SJSA1 (cell line): ENCODE data around the gene LHPP. TPM values are rescaled to one million over a fixed set of nuclear protein-coding genes. Genes with fewer than 3 reads are reported as not detected.

Experiments used
- DNase-seq, 2 experiments: peaks; one replicate each; pipeline ENCODE4 v3.0.0-alpha.2; 2015 to 2020; ENCODE audit warnings: low spot score in 2 of 2, low read depth in 1 of 2
- H3K27ac ChIP-seq: fragments of 250-450 bp; sonication (Bioruptor Pico); 2 replicates; pipeline ENCODE4 v1.5.1; 2020; ENCODE audit warnings: mild to moderate bottlenecking, moderate library complexity
- H3K27me3 ChIP-seq: fragments of 250-450 bp; sonication (Bioruptor Pico); replicated peaks from 2 replicates; pipeline ENCODE4 v1.5.1; 2020; ENCODE audit warnings: mild to moderate bottlenecking, moderate library complexity
- H3K36me3 ChIP-seq: fragments of 250-450 bp; sonication (Bioruptor Pico); 2 replicates; pipeline ENCODE4 v1.5.1; 2020; ENCODE audit warnings: mild to moderate bottlenecking
- H3K4me1 ChIP-seq: fragments of 250-450 bp; sonication (Bioruptor Pico); replicated peaks from 2 replicates; pipeline ENCODE4 v1.6.1; 2021; ENCODE audit warnings: mild to moderate bottlenecking
- H3K4me3 ChIP-seq: fragments of 250-450 bp; sonication (Bioruptor Pico); 2 replicates; pipeline ENCODE4 v1.5.1; 2020; ENCODE audit warnings: mild to moderate bottlenecking
- H3K9me3 ChIP-seq: fragments of 250-450 bp; sonication (Bioruptor Pico); replicated peaks from 2 replicates; pipeline ENCODE4 v1.5.1; 2020; ENCODE audit warnings: mild to moderate bottlenecking
- total RNA-seq: library from RNA; depleted of rRNA; stranded (reverse); fragments of >200 nt; shearing (Covaris generic); gene quantifications from 2 replicates; pipeline ENCODE4 v1.2.3, GENCODE V29; 2014

LHPP gene
- total RNA-seq, 1 experiment from 2014 or later: 8.8 TPM

DNA sequence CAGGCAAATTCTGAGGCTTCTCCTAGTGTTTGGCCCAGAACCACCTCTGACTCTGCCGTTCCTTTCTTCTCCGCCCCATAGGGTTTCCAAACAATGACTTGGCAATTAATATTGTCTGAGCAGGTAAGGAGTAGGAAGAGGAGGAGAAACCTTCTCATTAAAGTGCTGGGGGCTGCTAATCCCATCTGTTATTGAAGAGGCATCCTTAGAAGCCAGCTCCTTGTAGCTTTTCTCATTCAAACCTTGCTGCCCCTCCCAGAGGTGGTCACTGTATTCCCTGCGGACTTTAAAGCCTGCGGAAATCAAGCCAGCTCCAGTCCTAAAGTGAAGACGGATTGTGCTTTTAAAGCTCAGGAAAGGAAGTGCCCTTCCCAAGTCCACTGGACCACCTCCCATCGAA lies 10.3 kb upstream of the LHPP start:
- no peaks in the 10 kb centered on the region for H3K36me3 ChIP-seq

DNA sequence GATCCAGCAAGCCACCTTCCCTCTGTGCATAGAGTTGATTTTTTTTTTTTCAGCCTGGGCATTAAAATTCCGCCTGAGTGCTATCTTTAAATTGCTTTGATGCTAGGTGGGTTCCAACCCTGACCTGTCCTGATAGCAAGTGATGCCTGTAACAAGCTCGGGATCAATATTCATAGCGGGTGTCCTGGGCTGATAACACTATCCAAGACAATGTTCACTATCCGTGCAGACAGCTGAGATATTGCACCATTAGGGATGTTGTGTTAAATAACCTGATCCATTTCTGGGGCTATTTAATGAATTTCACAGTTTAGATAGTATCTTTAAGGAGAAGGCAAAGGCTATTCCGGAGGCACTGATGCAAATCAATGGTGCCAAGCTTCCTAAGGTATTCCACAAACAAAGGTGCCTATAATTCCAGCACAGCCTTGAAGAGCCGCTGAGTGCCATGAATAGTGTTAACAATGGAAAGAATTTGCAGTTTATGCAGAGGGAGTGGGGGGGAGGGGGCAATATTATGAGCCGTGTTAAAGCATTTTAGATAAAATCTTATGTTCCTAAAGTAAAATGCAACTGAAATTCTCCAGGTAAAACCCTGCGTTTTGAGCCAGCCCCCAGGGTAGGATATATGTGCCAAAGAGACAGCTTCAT lies 7.5 kb upstream of the LHPP start:
- Histone ChIP-seq H3K27ac (no peak overlapping the region), H3K27me3 (peaks cover 71% of the 10 kb centered on the region), H3K4me1 (no peaks in the 10 kb centered on the region), H3K36me3 (no peaks in the 10 kb centered on the region), H3K4me3 (no peak overlapping the region), H3K9me3 (no peaks in the 10 kb centered on the region; the same call in 1 of the 2 replicates)
- no peak for DNase-seq

More for the DNA sequence above, 10.3 kb upstream of the LHPP start:
- no peak for DNase-seq
- no peak overlapping the region for H3K4me3 ChIP-seq
- H3K4me1 ChIP-seq: no peaks in the 10 kb centered on the region
- peaks cover 88% of the 10 kb centered on the region for H3K27me3 ChIP-seq
- no peaks in the 10 kb centered on the region; the same call in 1 of the 2 replicates for H3K9me3 ChIP-seq
- no peak overlapping the region for H3K27ac ChIP-seq

DNA sequence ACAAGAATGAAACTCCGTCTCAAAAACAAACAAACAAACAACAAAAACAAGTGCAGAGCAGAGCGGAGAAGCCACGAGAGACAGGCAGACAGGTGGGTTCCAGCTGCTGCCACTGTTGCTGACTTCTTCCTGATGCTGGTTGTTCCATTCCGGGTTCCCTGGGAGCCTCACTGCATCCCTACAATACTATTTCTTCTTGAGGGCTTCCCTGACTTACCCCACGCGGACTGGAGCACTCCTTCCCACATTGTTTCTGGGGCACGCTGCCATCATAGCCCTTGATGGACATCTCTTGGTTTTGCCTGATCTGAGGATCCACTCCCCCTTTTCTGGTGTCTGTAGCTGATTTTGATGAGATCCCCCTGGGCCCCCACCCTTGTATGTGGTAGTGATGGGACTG lies 6.2 kb upstream of the LHPP start:
- no peak for DNase-seq
- Histone ChIP-seq H3K4me3 (no peak overlapping the region), H3K27me3 (peaks cover 59% of the 10 kb centered on the region), H3K36me3 (no peaks in the 10 kb centered on the region), H3K9me3 (no peaks in the 10 kb centered on the region), H3K4me1 (no peaks in the 10 kb centered on the region), H3K27ac (no peak overlapping the region)

DNA sequence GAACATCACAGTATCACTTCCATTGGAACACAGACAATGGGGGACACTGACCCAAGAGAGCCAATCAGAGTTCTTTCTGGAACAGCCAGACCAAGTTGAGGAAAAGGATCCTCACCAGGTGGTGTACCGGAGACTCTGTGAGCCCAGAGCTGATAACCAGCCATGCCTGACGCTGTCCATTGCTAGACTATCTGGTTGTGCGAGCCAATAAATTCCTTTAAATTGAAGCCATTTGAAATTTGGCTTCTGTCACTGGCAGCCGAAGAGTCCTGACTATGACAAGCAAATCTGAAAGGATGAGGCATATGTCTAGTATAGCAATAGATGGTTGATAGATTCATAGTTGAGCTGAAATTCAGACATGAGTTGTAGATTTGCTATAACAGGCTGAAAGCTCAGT lies 3.1 kb upstream of the LHPP start:
- Histone ChIP-seq H3K9me3 (no peaks in the 10 kb centered on the region), H3K4me1 (peaks cover 7% of the 10 kb centered on the region), H3K4me3 (no peak overlapping the region), H3K27ac (no peak overlapping the region), H3K36me3 (0 out of 2 replicates have a peak, but pooled peaks cover 3% of the 10 kb centered on the region), H3K27me3 (peaks cover 33% of the 10 kb centered on the region)
- no peak for DNase-seq

DNA sequence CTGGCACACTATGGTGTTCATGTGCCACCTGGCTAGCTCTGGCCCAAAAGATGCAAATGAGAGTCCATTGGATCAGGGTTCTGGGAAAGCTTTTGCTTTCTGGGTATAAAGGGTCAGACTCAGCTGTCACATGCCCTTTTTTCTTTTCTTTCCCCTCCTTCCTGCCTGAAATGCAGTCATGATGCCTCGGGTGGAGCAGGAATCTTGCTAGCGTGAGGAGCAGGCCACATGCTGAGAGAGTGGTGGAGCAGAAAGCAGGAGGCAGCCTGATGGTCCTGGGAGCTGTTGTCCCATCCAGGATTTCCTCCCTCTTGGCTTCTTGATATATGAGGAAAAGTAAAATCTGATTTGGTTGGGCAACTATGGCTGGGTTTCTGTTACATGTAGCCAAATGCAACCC lies 2.7 kb upstream of the LHPP start:
- DNase-seq: no peak
- Histone ChIP-seq H3K36me3 (0 out of 2 replicates have a peak, but pooled peaks cover 3% of the 10 kb centered on the region), H3K9me3 (no peaks in the 10 kb centered on the region), H3K27ac (no peak overlapping the region), H3K4me3 (no peak overlapping the region), H3K27me3 (peaks cover 29% of the 10 kb centered on the region), H3K4me1 (peaks cover 7% of the 10 kb centered on the region)

DNA sequence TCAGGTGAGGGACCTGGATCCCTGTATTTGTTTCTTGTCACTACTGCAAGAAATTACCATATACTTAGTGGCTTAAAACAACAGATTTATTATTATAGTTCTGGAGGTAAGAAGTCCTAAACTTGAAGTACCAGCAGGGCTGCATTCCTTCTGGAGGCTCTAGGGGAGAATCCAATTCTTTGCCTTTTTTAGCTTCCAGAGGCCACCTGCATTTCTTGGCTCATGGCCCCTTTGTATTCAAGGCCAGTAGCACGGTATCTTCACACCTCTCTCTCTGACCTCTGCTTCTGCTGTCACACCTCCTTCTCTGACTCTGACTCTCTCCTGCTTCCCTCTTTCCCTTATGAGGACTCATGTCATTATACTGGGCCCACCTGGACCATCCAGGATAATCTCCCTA lies 2.2 kb upstream of the LHPP start:
- Histone ChIP-seq H3K4me3 (no peak overlapping the region), H3K27ac (no peak overlapping the region), H3K27me3 (peaks cover 24% of the 10 kb centered on the region), H3K4me1 (peaks cover 7% of the 10 kb centered on the region), H3K36me3 (0 out of 2 replicates have a peak, but pooled peaks cover 3% of the 10 kb centered on the region), H3K9me3 (no peaks in the 10 kb centered on the region)
- no peak for DNase-seq

DNA sequence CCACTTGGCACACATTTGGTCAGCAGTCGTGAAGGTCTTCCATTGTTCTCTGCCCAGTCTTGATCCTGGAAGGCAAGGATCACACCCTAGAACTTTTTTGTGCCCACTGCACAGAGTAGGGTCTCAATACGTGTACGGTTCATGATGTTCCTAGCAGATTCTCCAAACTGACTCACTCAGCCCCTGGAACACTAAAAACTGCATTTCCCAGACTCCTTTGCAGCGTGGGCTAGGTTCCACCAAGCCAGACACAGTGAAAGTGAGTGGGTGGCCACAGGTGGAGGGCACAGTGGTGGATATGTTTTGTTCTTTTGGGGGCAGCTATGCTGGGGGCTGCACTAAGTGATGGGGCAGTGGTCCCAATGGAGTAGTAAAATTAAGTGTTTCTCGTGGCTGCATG lies 1.5 kb upstream of the LHPP start:
- 0 out of 2 replicates have a peak, but pooled peaks cover 3% of the 10 kb centered on the region for H3K36me3 ChIP-seq
- peaks cover 7% of the 10 kb centered on the region for H3K4me1 ChIP-seq
- no peak for DNase-seq
- no peaks in the 10 kb centered on the region for H3K9me3 ChIP-seq
- peaks cover 19% of the 10 kb centered on the region; the same call in 1 of the 2 replicates for H3K27me3 ChIP-seq
- H3K27ac ChIP-seq: no peak overlapping the region
- no peak overlapping the region for H3K4me3 ChIP-seq

DNA sequence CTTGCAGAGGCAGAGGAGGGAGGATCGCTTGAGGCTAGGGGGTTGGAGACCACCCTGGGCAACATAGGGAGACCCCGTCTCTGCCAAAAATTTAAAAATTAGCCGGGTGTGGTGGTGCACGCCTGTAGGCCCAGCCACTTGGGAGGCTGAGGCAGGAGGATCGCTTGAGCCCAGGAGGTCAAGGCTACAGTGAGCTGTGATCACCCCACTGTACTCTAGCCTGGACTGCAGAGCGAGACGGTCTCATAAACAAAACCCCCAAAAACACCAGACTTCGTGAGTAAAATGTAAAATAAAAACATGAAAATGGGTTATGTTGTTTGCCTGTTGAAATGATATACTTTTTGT lies 699 bp downstream of the LHPP start:
- DNase-seq: no peak
- H3K4me1 ChIP-seq: peaks cover 7% of the 10 kb centered on the region
- H3K9me3 ChIP-seq: no peaks in the 10 kb centered on the region
- H3K27ac ChIP-seq: no peak overlapping the region
- H3K27me3 ChIP-seq: 0 out of 2 replicates have a peak, but pooled peaks cover 3% of the 10 kb centered on the region
- H3K36me3 ChIP-seq: 0 out of 2 replicates have a peak, but pooled peaks cover 3% of the 10 kb centered on the region
- peak overlapping the region; percentile 96 for H3K4me3 ChIP-seq

DNA sequence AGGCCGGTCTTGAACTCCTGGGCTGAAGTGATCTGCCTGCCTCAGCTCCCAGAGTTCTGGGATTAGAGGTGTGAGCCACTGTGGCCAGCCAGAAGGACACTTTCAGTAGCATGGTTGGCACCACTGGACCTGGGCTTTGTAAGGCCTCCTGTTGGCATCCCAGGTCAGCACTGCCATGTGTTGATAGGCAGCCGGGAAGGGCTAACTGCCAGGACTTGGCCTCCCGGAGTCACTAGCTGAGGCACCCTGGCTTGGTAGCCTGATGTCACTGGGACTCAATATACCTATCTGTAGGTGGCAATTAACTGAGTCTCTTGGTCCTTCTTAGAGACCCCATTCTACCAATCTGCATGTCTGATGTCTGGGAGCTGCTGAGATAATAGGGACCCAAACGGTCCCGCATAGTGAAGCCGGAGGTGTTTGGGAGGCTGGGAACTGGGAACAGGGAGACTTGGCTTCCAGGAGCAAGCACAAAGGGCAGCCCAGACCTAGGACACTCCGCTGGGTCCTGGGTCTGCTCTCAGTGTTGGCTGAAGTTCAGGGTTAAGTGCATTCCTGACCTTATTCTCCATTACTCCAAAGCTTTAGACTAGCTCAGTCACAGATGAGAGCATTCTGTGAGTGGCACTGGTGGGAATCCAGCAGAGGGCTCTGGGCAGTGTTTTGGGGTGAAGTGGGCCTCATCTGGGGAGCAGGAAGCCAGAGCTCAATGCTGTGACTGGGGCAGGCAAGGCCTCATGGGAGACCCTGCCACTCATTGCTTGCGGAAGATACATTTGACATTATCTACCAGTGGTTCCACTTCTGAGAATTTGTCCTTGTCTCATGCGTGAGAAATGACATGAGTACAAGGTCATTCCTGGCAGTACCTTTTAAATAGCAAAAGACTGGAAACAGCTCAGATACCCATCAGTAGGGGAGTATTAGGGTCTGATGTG lies 2.7 kb downstream of the LHPP start:
- no peak for DNase-seq
- Histone ChIP-seq H3K4me1 (peaks cover 7% of the 10 kb centered on the region), H3K27me3 (no peaks in the 10 kb centered on the region), H3K4me3 (no peak overlapping the region), H3K36me3 (0 out of 2 replicates have a peak, but pooled peaks cover 3% of the 10 kb centered on the region), H3K27ac (no peak overlapping the region), H3K9me3 (no peaks in the 10 kb centered on the region)

DNA sequence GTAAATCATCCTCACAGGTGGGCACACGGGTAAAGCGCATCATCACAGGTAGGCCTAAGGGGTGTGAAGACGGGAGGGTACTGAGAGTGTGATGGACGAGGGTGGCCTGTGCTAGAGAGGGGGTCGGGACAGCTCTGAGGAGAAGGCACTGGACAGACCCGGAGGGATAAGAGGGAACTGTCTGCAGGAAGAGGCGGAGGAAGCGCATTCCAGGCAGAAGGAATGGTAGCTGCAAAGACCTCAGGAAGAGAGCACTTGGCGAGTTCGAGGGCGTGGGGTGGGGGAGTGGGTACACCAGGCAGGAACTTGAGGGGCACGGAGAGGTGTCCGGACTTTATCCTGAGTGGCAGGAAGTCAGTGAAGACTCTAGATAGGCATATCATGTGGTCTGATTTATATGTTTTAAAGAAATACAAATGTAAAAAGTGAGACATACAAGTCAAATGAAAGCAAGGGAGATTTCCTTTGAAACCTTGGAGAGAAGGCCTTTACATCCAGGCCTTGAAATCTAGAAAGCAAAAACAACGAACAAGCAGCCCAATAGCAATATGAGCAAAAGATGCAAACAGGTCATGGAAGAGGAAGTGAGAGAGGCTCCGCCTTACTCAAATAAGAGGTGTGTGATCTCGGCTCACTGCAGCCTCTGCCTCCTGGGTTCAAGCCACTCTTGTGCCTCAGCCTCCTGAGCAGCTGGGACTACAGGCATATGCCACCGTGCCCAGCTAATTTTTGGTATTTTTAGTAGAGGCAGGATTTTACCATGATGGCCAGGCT lies 3.6 kb downstream of the LHPP start:
- H3K27me3 ChIP-seq: no peaks in the 10 kb centered on the region
- H3K36me3 ChIP-seq: 0 out of 2 replicates have a peak, but pooled peaks cover 3% of the 10 kb centered on the region
- H3K27ac ChIP-seq: no peak overlapping the region
- no peak for DNase-seq
- H3K4me1 ChIP-seq: peaks cover 7% of the 10 kb centered on the region
- no peak overlapping the region for H3K4me3 ChIP-seq
- no peaks in the 10 kb centered on the region for H3K9me3 ChIP-seq

DNA sequence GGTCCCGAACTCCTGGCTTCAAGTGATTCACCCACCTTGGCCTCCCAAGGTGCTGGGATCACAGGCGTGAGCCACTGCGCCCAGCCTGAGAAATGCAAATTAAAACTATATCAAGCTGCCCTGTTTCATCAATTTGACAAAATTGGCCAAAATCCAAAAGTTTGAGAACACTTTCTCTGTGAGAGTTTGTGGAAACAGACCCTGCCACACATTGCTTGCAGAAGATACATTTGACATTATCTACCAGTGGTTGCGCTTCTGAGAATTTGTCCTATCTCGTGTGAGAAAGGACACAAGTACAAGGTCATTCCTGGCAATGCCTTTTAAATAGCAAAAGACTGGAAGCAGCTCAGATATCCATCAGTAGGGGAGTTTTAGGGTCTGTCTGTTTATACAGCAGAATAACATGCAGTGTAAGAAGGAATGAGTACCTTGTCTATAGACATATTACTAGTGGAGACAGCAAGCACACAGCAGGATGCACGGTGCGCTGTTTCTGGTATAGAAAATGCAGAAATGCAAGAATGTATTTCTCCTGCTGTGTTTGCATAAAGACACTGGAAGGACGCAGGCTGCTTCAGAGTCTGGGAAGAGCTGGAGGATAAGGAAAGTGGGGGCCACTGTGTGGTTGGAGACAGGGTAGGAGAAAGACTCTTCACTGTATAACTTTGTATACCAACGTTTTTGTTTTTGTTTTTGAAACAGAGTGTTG lies 4.3 kb downstream of the LHPP start:
- H3K4me1 ChIP-seq: peaks cover 7% of the 10 kb centered on the region
- DNase-seq: no peak
- 0 out of 2 replicates have a peak, but pooled peaks cover 3% of the 10 kb centered on the region for H3K36me3 ChIP-seq
- H3K27me3 ChIP-seq: no peaks in the 10 kb centered on the region
- no peak overlapping the region for H3K27ac ChIP-seq
- no peak overlapping the region for H3K4me3 ChIP-seq
- H3K9me3 ChIP-seq: no peaks in the 10 kb centered on the region

DNA sequence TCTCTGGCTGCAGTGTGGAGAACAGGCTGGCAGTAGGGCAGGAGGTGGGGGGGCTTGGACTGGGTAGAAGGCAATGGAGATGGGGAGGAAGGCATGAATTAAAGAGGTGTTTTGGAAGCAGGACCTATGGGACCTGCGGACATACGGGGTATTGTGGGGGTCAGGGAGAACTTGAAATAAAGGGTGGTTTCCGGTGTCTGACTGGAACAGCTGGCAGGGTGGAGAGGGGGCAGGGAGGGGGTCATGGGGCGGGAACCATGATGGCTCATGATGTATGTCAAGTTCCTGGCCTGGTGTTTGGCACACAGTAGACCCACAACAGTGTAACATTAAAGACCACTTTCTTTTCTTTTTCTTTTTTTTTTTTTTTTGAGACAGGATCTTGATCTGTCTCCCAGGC lies 5.5 kb downstream of the LHPP start:
- no peak for DNase-seq
- Histone ChIP-seq H3K9me3 (no peaks in the 10 kb centered on the region), H3K27me3 (no peaks in the 10 kb centered on the region), H3K4me1 (peaks cover 2% of the 10 kb centered on the region; the same call in 1 of the 2 replicates), H3K36me3 (no peaks in the 10 kb centered on the region), H3K27ac (no peak overlapping the region), H3K4me3 (no peak overlapping the region)

DNA sequence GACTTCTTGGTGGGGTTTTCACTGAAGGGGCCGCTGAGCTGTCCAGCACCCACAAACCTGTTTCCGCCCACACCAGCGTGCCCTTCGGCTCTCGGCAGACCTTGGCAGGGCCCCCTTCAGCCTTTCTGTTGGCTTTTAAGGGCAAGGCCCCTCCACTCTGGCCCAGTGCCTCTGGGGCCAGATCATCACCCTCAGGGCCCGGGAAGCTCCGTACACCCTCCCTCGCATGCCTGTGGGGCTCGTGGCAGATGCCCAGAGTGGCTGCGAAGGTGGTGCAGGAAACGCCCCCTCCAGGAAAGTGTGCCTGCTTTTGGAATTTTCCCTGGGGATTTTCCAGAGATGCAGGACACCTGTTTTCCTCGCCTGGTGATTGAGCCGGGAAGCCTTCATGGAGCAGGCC lies 7.0 kb downstream of the LHPP start:
- Histone ChIP-seq H3K4me1 (no peaks in the 10 kb centered on the region), H3K27me3 (no peaks in the 10 kb centered on the region), H3K36me3 (no peaks in the 10 kb centered on the region), H3K9me3 (no peaks in the 10 kb centered on the region), H3K4me3 (no peak overlapping the region), H3K27ac (no peak overlapping the region)
- no peak for DNase-seq
